ENCODE measurements around the gene ADAMTS6. TPM values are rescaled to one million over a fixed set of nuclear protein-coding genes. Genes with fewer than 3 reads are reported as not detected.

Gene ADAMTS6
- total RNA-seq, 4 donors from 2014 or later: 0.80 to 13.2 (median 2.2) TPM

DNA sequence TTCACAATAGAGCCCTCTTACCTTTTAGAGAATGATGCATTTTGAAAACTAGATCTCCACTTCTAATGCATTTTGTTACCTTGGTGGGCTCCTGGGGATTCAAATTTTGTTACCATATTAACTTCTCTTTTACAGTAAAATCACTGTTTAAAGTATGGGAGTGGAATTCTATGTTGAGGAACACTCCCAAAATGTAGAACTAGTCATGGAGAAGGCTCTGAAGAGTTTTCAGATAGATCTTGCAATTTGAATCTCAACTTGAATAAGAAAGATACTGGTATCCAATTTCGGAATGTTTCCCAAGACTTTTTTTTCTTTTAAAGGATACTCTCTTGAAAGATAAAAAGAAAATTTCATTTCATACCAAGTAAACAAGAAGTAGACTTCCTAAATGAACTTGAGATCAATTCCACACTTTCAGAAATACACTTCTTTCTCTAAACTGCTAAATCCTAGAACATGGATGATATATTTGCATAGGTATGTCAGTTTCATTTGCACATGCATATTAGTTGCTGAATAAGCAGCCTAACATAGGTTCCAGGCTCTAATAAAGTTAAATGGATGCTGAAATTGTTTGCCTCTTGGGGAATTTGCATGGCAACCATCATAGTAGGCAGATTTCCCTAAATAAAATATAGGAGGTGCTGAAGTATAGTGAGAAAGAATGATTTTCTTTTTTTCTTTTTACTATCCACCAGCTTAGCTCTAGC, 205.4 kb downstream of the ADAMTS6 start:
- Histone ChIP-seq H3K4me1 (no peaks in the 10 kb centered on the region), H3K9me3 (no peaks in the 10 kb centered on the region), H3K27ac (no peak overlapping the region), H3K36me3 (no peaks in the 10 kb centered on the region), H3K4me3 (no peak overlapping the region), H3K27me3 (no peaks in the 10 kb centered on the region)
- TF ChIP-seq, protein P1, sequence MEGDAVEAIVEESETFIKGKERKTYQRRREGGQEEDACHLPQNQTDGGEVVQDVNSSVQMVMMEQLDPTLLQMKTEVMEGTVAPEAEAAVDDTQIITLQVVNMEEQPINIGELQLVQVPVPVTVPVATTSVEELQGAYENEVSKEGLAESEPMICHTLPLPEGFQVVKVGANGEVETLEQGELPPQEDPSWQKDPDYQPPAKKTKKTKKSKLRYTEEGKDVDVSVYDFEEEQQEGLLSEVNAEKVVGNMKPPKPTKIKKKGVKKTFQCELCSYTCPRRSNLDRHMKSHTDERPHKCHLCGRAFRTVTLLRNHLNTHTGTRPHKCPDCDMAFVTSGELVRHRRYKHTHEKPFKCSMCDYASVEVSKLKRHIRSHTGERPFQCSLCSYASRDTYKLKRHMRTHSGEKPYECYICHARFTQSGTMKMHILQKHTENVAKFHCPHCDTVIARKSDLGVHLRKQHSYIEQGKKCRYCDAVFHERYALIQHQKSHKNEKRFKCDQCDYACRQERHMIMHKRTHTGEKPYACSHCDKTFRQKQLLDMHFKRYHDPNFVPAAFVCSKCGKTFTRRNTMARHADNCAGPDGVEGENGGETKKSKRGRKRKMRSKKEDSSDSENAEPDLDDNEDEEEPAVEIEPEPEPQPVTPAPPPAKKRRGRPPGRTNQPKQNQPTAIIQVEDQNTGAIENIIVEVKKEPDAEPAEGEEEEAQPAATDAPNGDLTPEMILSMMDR (IDR thresholded peaks at IDR 0.05): no peak
- TF ChIP-seq POLR2A (IDR thresholded peaks at IDR 0.05): no peak
- DNase-seq: no peak

DNA sequence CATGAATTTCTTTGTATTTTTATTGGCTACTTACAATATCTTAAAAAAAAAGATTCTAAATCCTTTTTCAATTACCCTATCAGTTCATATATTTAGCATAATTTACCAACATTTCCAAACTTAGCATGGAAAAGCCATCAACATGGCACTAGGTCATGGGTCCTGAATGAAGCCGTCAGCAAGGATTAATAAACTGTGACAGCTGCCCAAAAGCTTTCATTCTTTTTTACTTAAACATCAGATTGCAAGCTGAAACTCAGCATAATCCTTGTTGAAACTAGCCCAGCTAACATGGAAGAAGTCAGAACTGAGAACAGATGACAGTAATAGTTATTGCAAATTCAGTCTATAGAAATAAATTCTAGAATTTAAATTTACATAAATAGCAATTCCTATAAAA, 209.8 kb downstream of the ADAMTS6 start:
- TF ChIP-seq, protein P1 (IDR thresholded peaks at IDR 0.05): no peak
- TF ChIP-seq POLR2A (IDR thresholded peaks at IDR 0.05): no peak
- Histone ChIP-seq H3K36me3 (no peaks in the 10 kb centered on the region), H3K4me3 (no peak overlapping the region), H3K9me3 (no peaks in the 10 kb centered on the region), H3K27me3 (no peaks in the 10 kb centered on the region), H3K4me1 (no peaks in the 10 kb centered on the region), H3K27ac (no peak overlapping the region)
- DNase-seq: no peak

DNA sequence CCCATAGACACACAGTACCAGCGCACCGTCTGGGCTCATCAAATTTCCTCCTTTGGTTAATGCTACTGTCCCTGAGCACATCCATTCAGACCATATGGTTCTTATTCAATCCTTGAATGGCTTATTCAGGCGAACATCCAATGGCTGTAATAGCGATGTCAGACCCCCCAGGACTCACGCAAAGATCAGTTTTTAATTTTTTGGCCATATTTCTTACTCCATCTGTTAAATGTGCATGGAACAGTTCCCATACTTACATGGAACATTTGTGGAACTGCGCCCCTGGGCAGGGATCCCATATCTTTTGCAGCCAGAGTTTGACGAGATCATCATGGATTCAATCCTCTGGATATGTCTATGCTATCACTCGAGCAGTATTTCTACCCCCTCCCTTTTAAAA, 213.2 kb downstream of the ADAMTS6 start:
- DNase-seq: no peak

DNA sequence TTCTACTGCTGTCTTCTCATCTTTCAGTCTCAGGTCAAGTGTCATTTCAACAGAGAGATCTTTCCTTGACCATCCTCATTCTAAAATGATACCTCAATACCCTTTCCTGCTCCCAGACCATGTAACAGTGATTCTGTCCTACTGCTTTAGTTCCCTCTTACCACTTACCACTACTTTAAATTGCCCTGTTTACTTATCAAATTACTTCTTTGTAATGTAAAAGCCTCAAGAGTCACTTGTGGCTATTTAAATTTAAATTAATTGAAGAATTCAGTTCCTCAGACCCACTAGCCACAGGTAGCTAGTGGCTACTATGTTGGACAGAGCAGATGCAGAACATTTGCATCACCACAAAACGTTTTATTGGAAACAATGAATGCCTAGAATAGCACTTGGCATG, 217.3 kb downstream of the ADAMTS6 start:
- DNase-seq: no peak
- no peak overlapping the region for H3K4me3 ChIP-seq
- TF ChIP-seq, protein P1 (IDR thresholded peaks at IDR 0.05): no peak
- no peak for TF ChIP-seq POLR2A (IDR thresholded peaks at IDR 0.05)
- peaks cover 0 to 4% (median 0%) of the 10 kb centered on the region in 4 donors for H3K4me1 ChIP-seq
- no peaks in the 10 kb centered on the region for H3K27me3 ChIP-seq
- no peaks in the 10 kb centered on the region for H3K9me3 ChIP-seq
- no peak overlapping the region for H3K27ac ChIP-seq
- no peaks in the 10 kb centered on the region for H3K36me3 ChIP-seq

More for the DNA sequence above, 213.2 kb downstream of the ADAMTS6 start:
- Histone ChIP-seq H3K4me1 (no peaks in the 10 kb centered on the region), H3K27me3 (no peaks in the 10 kb centered on the region), H3K36me3 (no peaks in the 10 kb centered on the region), H3K27ac (no peak overlapping the region), H3K9me3 (no peaks in the 10 kb centered on the region), H3K4me3 (no peak overlapping the region)
- TF ChIP-seq POLR2A (IDR thresholded peaks at IDR 0.05): no peak
- TF ChIP-seq, protein P1 (IDR thresholded peaks at IDR 0.05): no peak

DNA sequence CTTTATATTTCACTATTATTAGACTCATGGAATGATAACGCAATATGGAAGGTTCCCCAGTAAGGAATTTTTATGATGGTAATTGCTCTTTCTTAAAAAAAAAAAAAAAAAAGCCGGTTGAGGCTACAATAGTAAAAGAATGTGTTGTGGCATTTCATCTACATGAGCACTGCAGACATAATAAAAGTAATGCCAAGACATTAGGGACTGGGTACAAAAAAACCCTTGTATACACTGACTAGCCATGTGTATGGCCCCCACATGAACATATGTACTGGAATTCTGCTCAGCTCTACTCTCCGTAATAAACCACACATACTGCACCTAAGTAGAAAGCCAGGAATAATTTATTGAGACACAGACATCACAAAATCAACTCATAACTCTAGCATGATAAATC, 218.4 kb downstream of the ADAMTS6 start:
- Histone ChIP-seq H3K27ac (no peak overlapping the region), H3K9me3 (no peaks in the 10 kb centered on the region), H3K27me3 (no peaks in the 10 kb centered on the region), H3K4me1 (peaks cover 0 to 4% (median 0%) of the 10 kb centered on the region in 4 donors), H3K4me3 (no peak overlapping the region), H3K36me3 (no peaks in the 10 kb centered on the region)
- DNase-seq: no peak
- TF ChIP-seq, protein P1 (IDR thresholded peaks at IDR 0.05): no peak
- TF ChIP-seq POLR2A (IDR thresholded peaks at IDR 0.05): no peak

Data from Peyer's patch (tissue), 4 donors.